Uterus (tissue), 4 donors: ENCODE measurements around the gene WWC1. TPM values are rescaled to one million over a fixed set of nuclear protein-coding genes. Genes with fewer than 3 reads are reported as not detected.

ENCODE experiments used
- DNase-seq, 2 donors: peaks; one replicate each; pipeline ENCODE4 v3.0.0-alpha.2; 2019 to 2020
- H3K27ac ChIP-seq, 2 donors: fragments of 200-600 bp; sonication (generic); 1 replicate in 1 of 2; 2 replicates in 1 of 2; pipeline ENCODE4 v1.5.1; 2016 to 2018
- H3K27me3 ChIP-seq, 2 donors: fragments of 200-600 bp; sonication (generic); one replicate each; pipeline ENCODE4 v1.5.1; 2018 to 2019; ENCODE audit warnings: control low read depth in 1 of 2
- H3K36me3 ChIP-seq, 2 donors: fragments of 200-600 bp; sonication (generic); one replicate each; pipeline ENCODE4 v1.5.1; 2019; ENCODE audit warnings: control low read depth in 1 of 2
- H3K4me1 ChIP-seq, 2 donors: fragments of 200-600 bp; sonication (generic); one replicate each; pipeline ENCODE4 v1.5.1; 2018 to 2019; ENCODE audit warnings: control low read depth in 1 of 2
- H3K4me3 ChIP-seq, 2 donors: fragments of 200-600 bp; sonication (generic); 1 replicate in 1 of 2; 2 replicates in 1 of 2; pipeline ENCODE4 v1.5.1; 2018 to 2019; ENCODE audit warnings: mild to moderate bottlenecking in 1 of 2
- H3K9me3 ChIP-seq, 2 donors: fragments of 200-600 bp; sonication (generic); one replicate each; pipeline ENCODE4 v1.5.1; 2019; ENCODE audit warnings: control low read depth in 1 of 2
- POLR2A ChIP-seq, 2 donors: fragments of 450-650 bp; IDR thresholded peaks; one replicate each; pipeline ENCODE4 v1.6.1; 2016; ENCODE audit warnings: antibody characterized with exemption in 2 of 2, mild to moderate bottlenecking in 1 of 2, moderate library complexity in 1 of 2
- intact Hi-C: fragments of 100-400 bp; cut with DNase I; formaldehyde crosslinking; loops from one replicate; pipeline ENCODE4 v1.15.1; 2023; ENCODE audit warnings: low total_unique reads
- total RNA-seq, 4 donors: library from RNA; depleted of rRNA in 3 of 4; stranded (reverse); fragments of >200 nt in 3 of 4; gene quantifications; one replicate each; pipeline versions ENCODE4 v1.1.0 to v1.2.4, GENCODE V29; 2014 to 2023
- TF ChIP-seq, protein P1 (sequence below), 4 experiments: fragments of 200-600 bp in 2 of 4; fragments of 450-650 bp in 2 of 4; sonication (generic) in 2 of 4; IDR thresholded peaks; one replicate each; pipeline ENCODE4 v1.5.1; 2016 to 2019; ENCODE audit warnings: antibody characterized with exemption in 4 of 4, mild to moderate bottlenecking in 2 of 4, moderate library complexity in 1 of 4
- donor health status: DM: yes; HTN: yes; CAD: no.

WWC1 gene
- total RNA-seq, 4 donors from 2014 or later = under 0.01 to 8.7 (median 1.9) TPM; not detected in 1

DNA sequence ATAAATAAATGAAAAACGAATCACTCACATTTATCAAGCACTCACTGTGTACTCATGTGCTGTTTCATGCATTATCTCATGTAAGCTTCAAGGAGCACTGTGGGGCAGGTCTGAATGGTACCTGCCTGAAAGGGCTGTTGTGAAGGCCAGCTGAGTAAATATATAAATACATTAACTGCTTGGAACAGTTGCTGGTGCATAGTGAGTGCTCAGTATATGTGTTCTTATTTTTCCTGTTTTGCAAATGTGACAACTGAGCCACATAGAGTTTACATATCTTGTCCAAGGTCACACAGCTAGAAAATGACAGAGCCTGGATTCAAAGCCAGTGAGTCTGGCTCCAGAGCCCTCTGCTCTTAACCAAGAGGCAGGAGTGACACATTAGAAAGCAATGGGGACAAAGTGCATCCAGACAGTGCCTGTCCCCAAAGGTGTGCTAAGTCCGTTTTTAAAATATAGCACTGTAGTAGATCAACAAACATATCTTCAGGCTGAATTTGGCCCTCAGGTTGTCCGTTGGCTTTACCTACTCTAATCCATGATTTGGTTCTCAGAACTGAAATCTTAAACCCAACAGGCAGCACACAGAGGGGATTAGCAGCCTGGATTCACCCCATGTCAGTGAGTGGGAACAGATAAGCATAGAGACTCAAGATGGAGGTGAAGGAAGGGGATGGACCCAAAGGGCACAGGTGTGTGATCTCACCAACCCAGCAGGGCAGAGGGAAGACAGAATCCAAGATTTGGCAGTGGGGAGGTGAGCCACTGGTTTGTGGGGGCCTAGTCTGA, 70.8 kb downstream of the WWC1 start:
- Histone ChIP-seq H3K27me3 (no peaks in the 10 kb centered on the region), H3K4me1 (no peaks in the 10 kb centered on the region), H3K27ac (no peak overlapping the region), H3K36me3 (no peaks in the 10 kb centered on the region), H3K9me3 (no peaks in the 10 kb centered on the region), H3K4me3 (no peak overlapping the region)
- intact Hi-C loops = no loop called here
- TF ChIP-seq, protein P1, sequence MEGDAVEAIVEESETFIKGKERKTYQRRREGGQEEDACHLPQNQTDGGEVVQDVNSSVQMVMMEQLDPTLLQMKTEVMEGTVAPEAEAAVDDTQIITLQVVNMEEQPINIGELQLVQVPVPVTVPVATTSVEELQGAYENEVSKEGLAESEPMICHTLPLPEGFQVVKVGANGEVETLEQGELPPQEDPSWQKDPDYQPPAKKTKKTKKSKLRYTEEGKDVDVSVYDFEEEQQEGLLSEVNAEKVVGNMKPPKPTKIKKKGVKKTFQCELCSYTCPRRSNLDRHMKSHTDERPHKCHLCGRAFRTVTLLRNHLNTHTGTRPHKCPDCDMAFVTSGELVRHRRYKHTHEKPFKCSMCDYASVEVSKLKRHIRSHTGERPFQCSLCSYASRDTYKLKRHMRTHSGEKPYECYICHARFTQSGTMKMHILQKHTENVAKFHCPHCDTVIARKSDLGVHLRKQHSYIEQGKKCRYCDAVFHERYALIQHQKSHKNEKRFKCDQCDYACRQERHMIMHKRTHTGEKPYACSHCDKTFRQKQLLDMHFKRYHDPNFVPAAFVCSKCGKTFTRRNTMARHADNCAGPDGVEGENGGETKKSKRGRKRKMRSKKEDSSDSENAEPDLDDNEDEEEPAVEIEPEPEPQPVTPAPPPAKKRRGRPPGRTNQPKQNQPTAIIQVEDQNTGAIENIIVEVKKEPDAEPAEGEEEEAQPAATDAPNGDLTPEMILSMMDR (IDR thresholded peaks at IDR 0.05) = no peak
- no peak for TF ChIP-seq POLR2A (IDR thresholded peaks at IDR 0.05)
- DNase-seq = no peak

- H3K27ac ChIP-seq = no peak overlapping the region
- TF ChIP-seq, protein P1 (IDR thresholded peaks at IDR 0.05) = no peak
- intact Hi-C loops = no loop called here
- no peaks in the 10 kb centered on the region for H3K36me3 ChIP-seq
- no peaks in the 10 kb centered on the region for H3K27me3 ChIP-seq
- no peaks in the 10 kb centered on the region for H3K9me3 ChIP-seq
- no peak overlapping the region for H3K4me3 ChIP-seq
- DNase-seq = no peak
- no peaks in the 10 kb centered on the region for H3K4me1 ChIP-seq
Measured at GRCh38 chr5:168364151-168364661, 72.8 kb downstream of the WWC1 start.

- no peaks in the 10 kb centered on the region for H3K36me3 ChIP-seq
- no peak for DNase-seq
- H3K9me3 ChIP-seq = no peaks in the 10 kb centered on the region
- H3K27me3 ChIP-seq = no peaks in the 10 kb centered on the region
- H3K27ac ChIP-seq = no peak overlapping the region
- no peak overlapping the region for H3K4me3 ChIP-seq
- TF ChIP-seq POLR2A (IDR thresholded peaks at IDR 0.05) = no peak
- TF ChIP-seq, protein P1 (IDR thresholded peaks at IDR 0.05) = no peak
- H3K4me1 ChIP-seq = no peaks in the 10 kb centered on the region
- intact Hi-C loops = no loop called here
Measured at GRCh38 chr5:168364750-168365550, 73.5 kb downstream of the WWC1 start.

DNA sequence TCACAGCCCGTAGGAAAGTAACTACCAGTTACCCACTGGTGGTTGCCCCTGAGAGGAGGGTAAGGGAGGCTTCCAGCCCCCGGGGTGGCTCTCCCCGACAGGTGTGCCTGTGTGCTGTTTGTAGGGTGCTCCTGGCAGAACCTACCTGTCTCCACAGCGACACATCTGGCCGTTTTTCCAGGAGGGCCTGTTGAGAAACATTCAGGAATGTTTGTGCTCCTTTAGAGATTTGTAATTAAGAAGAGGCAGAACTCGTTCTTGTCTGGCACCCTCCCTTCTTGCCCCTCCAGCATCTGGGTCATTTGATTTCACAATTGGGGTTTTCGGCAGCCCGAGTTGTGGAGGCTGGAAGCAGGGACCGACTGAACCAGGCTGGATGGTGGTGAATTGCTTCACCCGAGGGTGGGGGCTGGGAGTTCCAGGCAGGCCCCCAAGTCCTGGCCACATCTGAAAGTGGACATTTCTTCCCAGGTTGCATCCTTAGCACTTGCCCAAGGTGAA, 74.2 kb downstream of the WWC1 start:
- no peaks in the 10 kb centered on the region for H3K9me3 ChIP-seq
- DNase-seq = no peak
- intact Hi-C loops = no loop called here
- no peaks in the 10 kb centered on the region for H3K27me3 ChIP-seq
- no peaks in the 10 kb centered on the region for H3K36me3 ChIP-seq
- no peak overlapping the region for H3K4me3 ChIP-seq
- no peak overlapping the region for H3K27ac ChIP-seq
- no peaks in the 10 kb centered on the region for H3K4me1 ChIP-seq
- TF ChIP-seq, protein P1 (IDR thresholded peaks at IDR 0.05) = no peak
- TF ChIP-seq POLR2A (IDR thresholded peaks at IDR 0.05) = no peak

- Histone ChIP-seq H3K4me1 (no peaks in the 10 kb centered on the region), H3K27ac (no peak overlapping the region), H3K9me3 (no peaks in the 10 kb centered on the region), H3K27me3 (no peaks in the 10 kb centered on the region), H3K36me3 (no peaks in the 10 kb centered on the region), H3K4me3 (no peak overlapping the region)
- TF ChIP-seq POLR2A (IDR thresholded peaks at IDR 0.05) = no peak
- TF ChIP-seq, protein P1 (IDR thresholded peaks at IDR 0.05) = no peak
- intact Hi-C loops = no loop called here
- no peak for DNase-seq
Measured at GRCh38 chr5:168366116-168366515, 74.7 kb downstream of the WWC1 start.
